HG03064 (cell line): ENCODE results near the gene ZSCAN10.
A peak's percentile ranks its signal among the peaks of the same experiment; 100 is the strongest.

ENCODE experiments used
- ATAC-seq: cut with Tn5 transposase; IDR thresholded peaks from one replicate; pipeline ENCODE4 v1.9.1; 2021; ENCODE audit warnings: low read depth; ENCODE audit not compliant: unreplicated experiment

Gene ZSCAN10

GRCh38 chr16:3112058-3112880, 13.2 kb upstream of the ZSCAN10 start, which contains the start of gene ZNF205:
Gene ZNF205, plus strand, starts transcription at chr16:3112586. Its CDS starts 845 bp downstream, at chr16:3113431.
- no peak for ATAC-seq

- peak; percentile 75 for ATAC-seq
Observed at GRCh38 chr16:3106205-3106928, 7.3 kb upstream of the ZSCAN10 start.

GRCh38 chr16:3101841-3102470, 2.9 kb upstream of the ZSCAN10 start:
- ATAC-seq = no peak

- no peak for ATAC-seq
Observed at GRCh38 chr16:3101018-3101840, 2.1 kb upstream of the ZSCAN10 start.

GRCh38 chr16:3099732-3100499, 822 bp upstream of the ZSCAN10 start:
- ATAC-seq = no peak

- no peak for ATAC-seq
Observed at GRCh38 chr16:3099395-3099731, 269 bp upstream of the ZSCAN10 start.

- ATAC-seq = no peak
Observed at GRCh38 chr16:3097266-3097665, 1.8 kb downstream of the ZSCAN10 start.

GRCh38 chr16:3096362-3096761, 2.7 kb downstream of the ZSCAN10 start:
- no peak for ATAC-seq

- ATAC-seq = no peak
Observed at GRCh38 chr16:3095869-3096268, 3.2 kb downstream of the ZSCAN10 start.

GRCh38 chr16:3094289-3095027, 4.6 kb downstream of the ZSCAN10 start:
- no peak for ATAC-seq

GRCh38 chr16:3092501-3092941, 6.6 kb downstream of the ZSCAN10 start:
- no peak for ATAC-seq

GRCh38 chr16:3091551-3091950, 7.5 kb downstream of the ZSCAN10 start:
- ATAC-seq = no peak

- ATAC-seq = no peak
Observed at GRCh38 chr16:3089717-3090592, 9.1 kb downstream of the ZSCAN10 start.

GRCh38 chr16:3088925-3089716, 10.0 kb downstream of the ZSCAN10 start:
- no peak for ATAC-seq

- ATAC-seq = no peak
Observed at GRCh38 chr16:3088450-3088849, 10.6 kb downstream of the ZSCAN10 start.

- no peak for ATAC-seq
Observed at GRCh38 chr16:3087243-3088235, 11.6 kb downstream of the ZSCAN10 start.
